Measurements from ENCODE around the gene OTOG. TPM values are rescaled to one million over a fixed set of nuclear protein-coding genes. Genes with fewer than 3 reads are reported as not detected.

The OTOG gene
- total RNA-seq, 1 experiment from 2014 or later, result not detected

DNA sequence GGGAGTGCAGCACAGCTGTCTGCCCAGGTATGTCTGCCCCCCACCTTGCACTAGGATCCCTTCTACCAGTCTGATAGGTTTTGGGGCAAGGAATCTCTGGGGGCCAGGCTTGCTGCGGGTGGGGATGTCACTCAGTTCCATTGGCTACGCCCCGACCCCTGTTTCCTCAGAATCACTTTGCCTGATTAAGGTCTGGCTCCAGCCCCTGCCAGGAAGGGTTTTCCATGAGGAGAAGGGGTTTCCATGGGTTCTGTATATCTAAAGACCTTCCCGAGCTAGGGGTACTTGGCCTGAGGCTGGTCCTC lies 14.0 kb downstream of the OTOG start:
- no TSS peak for BruUV-seq (replicated peaks)
- Histone ChIP-seq H3K4me3 (ENCODE audit: low read length) (no peak overlapping the region), H3K9ac (ENCODE audit: low read length) (no peak overlapping the region), H3K4me1 (ENCODE audit: insufficient read depth, low read length) (no peaks in the 10 kb centered on the region), H4K20me1 (ENCODE audit: low read length) (no peaks in the 10 kb centered on the region), H3F3A (ENCODE audit: low read length, unreplicated experiment) (no peaks in the 10 kb centered on the region), H3K79me2 (ENCODE audit: low read length) (no peaks in the 10 kb centered on the region), H3K9me3 (ENCODE audit: low read length) (no peaks in the 10 kb centered on the region), H3K4me2 (ENCODE audit: low read length) (no peak overlapping the region), H3K27ac (ENCODE audit: low read length) (no peak overlapping the region), H3K36me3 (ENCODE audit: low read depth, low read length) (no peaks in the 10 kb centered on the region), H3K27me3 (ENCODE audit: low read length) (peaks cover 17% of the 10 kb centered on the region), H2AFZ (ENCODE audit: low read length) (no peak overlapping the region), H3K9me2 (replicated peaks; ENCODE audit: low read length) (no peaks in the 10 kb centered on the region)
- TF ChIP-seq EZH2 (IDR thresholded peaks at IDR 0.05; ENCODE audit: low read length, unreplicated experiment) (no peak), EZH2phosphoT487 (IDR thresholded peaks at IDR 0.05; ENCODE audit: borderline replicate concordance, low read length) (no peak)
- TF ChIP-seq, protein P1, sequence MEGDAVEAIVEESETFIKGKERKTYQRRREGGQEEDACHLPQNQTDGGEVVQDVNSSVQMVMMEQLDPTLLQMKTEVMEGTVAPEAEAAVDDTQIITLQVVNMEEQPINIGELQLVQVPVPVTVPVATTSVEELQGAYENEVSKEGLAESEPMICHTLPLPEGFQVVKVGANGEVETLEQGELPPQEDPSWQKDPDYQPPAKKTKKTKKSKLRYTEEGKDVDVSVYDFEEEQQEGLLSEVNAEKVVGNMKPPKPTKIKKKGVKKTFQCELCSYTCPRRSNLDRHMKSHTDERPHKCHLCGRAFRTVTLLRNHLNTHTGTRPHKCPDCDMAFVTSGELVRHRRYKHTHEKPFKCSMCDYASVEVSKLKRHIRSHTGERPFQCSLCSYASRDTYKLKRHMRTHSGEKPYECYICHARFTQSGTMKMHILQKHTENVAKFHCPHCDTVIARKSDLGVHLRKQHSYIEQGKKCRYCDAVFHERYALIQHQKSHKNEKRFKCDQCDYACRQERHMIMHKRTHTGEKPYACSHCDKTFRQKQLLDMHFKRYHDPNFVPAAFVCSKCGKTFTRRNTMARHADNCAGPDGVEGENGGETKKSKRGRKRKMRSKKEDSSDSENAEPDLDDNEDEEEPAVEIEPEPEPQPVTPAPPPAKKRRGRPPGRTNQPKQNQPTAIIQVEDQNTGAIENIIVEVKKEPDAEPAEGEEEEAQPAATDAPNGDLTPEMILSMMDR (conservative IDR thresholded peaks at IDR 0.05; ENCODE audit: low read depth, low read length), result no peak
- DNase-seq (no peak), ATAC-seq (no peak)
- intact Hi-C loops (cut with micrococcal nuclease), result no loop called here
- ChIA-PET POLR2A (ENCODE audit: unreplicated experiment) (no interaction called here), CTCF (no interaction called here)

DNA sequence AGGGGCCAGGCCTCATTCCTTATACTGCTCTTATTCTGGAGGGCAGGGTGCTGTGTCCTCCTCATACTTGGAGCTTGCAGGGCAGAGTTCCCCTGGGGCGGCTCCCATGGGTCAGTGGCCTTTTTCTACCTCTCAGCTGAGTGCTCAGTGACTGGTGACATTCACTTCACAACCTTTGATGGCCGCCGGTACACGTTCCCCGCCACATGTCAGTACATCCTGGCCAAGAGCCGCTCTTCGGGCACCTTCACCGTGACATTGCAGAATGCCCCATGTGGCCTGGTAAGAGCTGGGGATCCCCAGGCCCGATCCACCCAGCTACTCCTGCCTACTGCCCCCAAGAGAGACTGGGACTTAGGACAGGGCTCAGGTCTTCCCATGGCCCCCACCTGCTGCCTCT lies 14.5 kb downstream of the OTOG start:
- H3K36me3 ChIP-seq (ENCODE audit: low read depth, low read length), result no peaks in the 10 kb centered on the region
- H3K79me2 ChIP-seq (ENCODE audit: low read length), result no peaks in the 10 kb centered on the region
- ChIA-PET CTCF (no interaction called here), POLR2A (ENCODE audit: unreplicated experiment) (no interaction called here)
- no peak for TF ChIP-seq EZH2phosphoT487 (IDR thresholded peaks at IDR 0.05; ENCODE audit: borderline replicate concordance, low read length)
- TF ChIP-seq, protein P1 (conservative IDR thresholded peaks at IDR 0.05; ENCODE audit: low read depth, low read length), result no peak
- no peak for TF ChIP-seq EZH2 (IDR thresholded peaks at IDR 0.05; ENCODE audit: low read length, unreplicated experiment)
- H3F3A ChIP-seq (ENCODE audit: low read length, unreplicated experiment), result no peaks in the 10 kb centered on the region
- DNase-seq, result no peak
- intact Hi-C loops (cut with micrococcal nuclease), result no loop called here
- no peaks in the 10 kb centered on the region for H3K9me3 ChIP-seq (ENCODE audit: low read length)
- ATAC-seq, result no peak
- H3K9me2 ChIP-seq (replicated peaks; ENCODE audit: low read length), result no peaks in the 10 kb centered on the region
- peaks cover 13% of the 10 kb centered on the region; the same call in 1 of the 2 replicates for H3K27me3 ChIP-seq (ENCODE audit: low read length)
- no peak overlapping the region for H3K9ac ChIP-seq (ENCODE audit: low read length)
- BruUV-seq (replicated peaks), result no TSS peak
- H3K4me2 ChIP-seq (ENCODE audit: low read length), result no peak overlapping the region
- no peak overlapping the region for H3K27ac ChIP-seq (ENCODE audit: low read length)
- H3K4me1 ChIP-seq (ENCODE audit: insufficient read depth, low read length), result no peaks in the 10 kb centered on the region
- H4K20me1 ChIP-seq (ENCODE audit: low read length), result no peaks in the 10 kb centered on the region
- H3K4me3 ChIP-seq (ENCODE audit: low read length), result no peak overlapping the region
- H2AFZ ChIP-seq (ENCODE audit: low read length), result no peak overlapping the region

DNA sequence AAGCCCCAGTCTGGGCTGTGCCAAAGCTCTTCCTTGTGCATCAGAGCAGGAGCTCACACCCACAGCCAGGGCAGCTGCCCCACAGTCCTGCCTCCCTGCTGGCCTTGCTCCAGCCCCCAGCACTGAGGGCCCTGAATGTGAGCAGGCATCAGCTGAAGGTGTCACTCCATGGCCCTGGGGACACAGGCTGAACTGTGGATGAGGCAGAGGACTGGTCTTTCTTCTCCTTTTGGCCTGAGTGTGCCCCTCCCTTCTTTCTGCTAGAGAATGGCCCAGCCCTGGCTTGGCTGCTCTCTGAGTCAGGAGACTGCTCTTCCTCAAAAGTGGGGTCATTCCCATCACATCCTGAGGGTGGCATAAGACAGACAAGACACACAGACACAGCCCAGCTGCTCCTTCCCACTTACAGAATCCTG lies 16.2 kb downstream of the OTOG start:
- Histone ChIP-seq H3K4me2 (ENCODE audit: low read length) (no peak overlapping the region), H3K4me1 (ENCODE audit: insufficient read depth, low read length) (no peaks in the 10 kb centered on the region), H3K79me2 (ENCODE audit: low read length) (no peaks in the 10 kb centered on the region), H3K27me3 (ENCODE audit: low read length) (peaks cover 17% of the 10 kb centered on the region; the same call in 1 of the 2 replicates), H3K36me3 (ENCODE audit: low read depth, low read length) (no peaks in the 10 kb centered on the region), H4K20me1 (ENCODE audit: low read length) (no peaks in the 10 kb centered on the region), H3F3A (ENCODE audit: low read length, unreplicated experiment) (no peaks in the 10 kb centered on the region), H3K4me3 (ENCODE audit: low read length) (no peak overlapping the region), H3K9me3 (ENCODE audit: low read length) (no peaks in the 10 kb centered on the region), H2AFZ (ENCODE audit: low read length) (no peak overlapping the region), H3K9ac (ENCODE audit: low read length) (no peak overlapping the region), H3K27ac (ENCODE audit: low read length) (no peak overlapping the region), H3K9me2 (replicated peaks; ENCODE audit: low read length) (no peaks in the 10 kb centered on the region)
- ChIA-PET POLR2A (ENCODE audit: unreplicated experiment) (no interaction called here), CTCF (no interaction called here)
- DNase-seq (peak; percentile 21), ATAC-seq (peak; percentile 31; the same call in 1 of the 2 replicates)
- TF ChIP-seq, protein P1 (conservative IDR thresholded peaks at IDR 0.05; ENCODE audit: low read depth, low read length), result peak; percentile 13; the same call in 1 of the 2 replicates
- no peak for TF ChIP-seq EZH2 (IDR thresholded peaks at IDR 0.05; ENCODE audit: low read length, unreplicated experiment)
- no peak for TF ChIP-seq EZH2phosphoT487 (IDR thresholded peaks at IDR 0.05; ENCODE audit: borderline replicate concordance, low read length)
- intact Hi-C loops (cut with micrococcal nuclease), result no loop called here
- BruUV-seq (replicated peaks), result no TSS peak
